GM23338 (cell line): Measurements from ENCODE around the gene BCL11B. TPM values are rescaled to one million over a fixed set of nuclear protein-coding genes. Genes with fewer than 3 reads are reported as not detected.
A peak's percentile ranks its signal among the peaks of the same experiment; 100 is the strongest.

Source experiments
- ATAC-seq: fragments of 200-7000 bp; cut with Tn5 transposase; 3 replicates; pipeline ENCODE4 v1.9.1; 2020
- DNase-seq: peaks from one replicate; pipeline ENCODE4 v3.0.0-alpha.2; 2015; ENCODE audit warnings: low spot score
- H2AFZ ChIP-seq: fragments of 200-600 bp; sonication (generic); 2 replicates; pipeline ENCODE4 v1.8.0; 2016; ENCODE audit warnings: antibody characterized with exemption, mild to moderate bottlenecking, moderate library complexity
- H3F3A ChIP-seq: fragments of 200-600 bp; sonication (generic); replicated peaks from 2 replicates; pipeline ENCODE4 v1.8.0; 2017; ENCODE audit warnings: antibody characterized with exemption, mixed run types, low read depth
- H3K27ac ChIP-seq: fragments of 200-600 bp; sonication (generic); 2 replicates; pipeline ENCODE4 v1.6.1; 2016; ENCODE audit warnings: low read depth
- H3K27me3 ChIP-seq: fragments of 200-600 bp; sonication (generic); 2 replicates; pipeline ENCODE4 v1.8.0; 2016; ENCODE audit warnings: mild to moderate bottlenecking, mixed run types, moderate library complexity; ENCODE audit not compliant: insufficient read depth
- H3K36me3 ChIP-seq: fragments of 200-600 bp; sonication (generic); 2 replicates; pipeline ENCODE4 v1.8.0; 2016; ENCODE audit warnings: mild to moderate bottlenecking; ENCODE audit not compliant: insufficient read depth
- H3K4me1 ChIP-seq: fragments of 200-600 bp; sonication (generic); 2 replicates; pipeline ENCODE4 v1.8.0; 2016; ENCODE audit warnings: mild to moderate bottlenecking, moderate library complexity; ENCODE audit not compliant: insufficient read depth
- H3K4me2 ChIP-seq: fragments of 200-600 bp; sonication (generic); 2 replicates; pipeline ENCODE4 v1.7.1; 2017; ENCODE audit warnings: mixed run types
- H3K4me3 ChIP-seq: fragments of 200-600 bp; sonication (generic); 2 replicates; pipeline ENCODE4 v1.6.1; 2016; ENCODE audit warnings: mixed run types
- H3K79me2 ChIP-seq: fragments of 200-600 bp; sonication (generic); replicated peaks from 2 replicates; pipeline ENCODE4 v1.8.0; 2017; ENCODE audit warnings: mild to moderate bottlenecking; ENCODE audit not compliant: insufficient read depth
- H3K9me2 ChIP-seq: fragments of 200-600 bp; sonication (generic); 2 replicates; pipeline ENCODE4 v1.8.0; 2017; ENCODE audit not compliant: insufficient read depth
- H4K20me1 ChIP-seq: fragments of 200-600 bp; sonication (generic); replicated peaks from 2 replicates; pipeline ENCODE4 v1.8.0; 2017; ENCODE audit warnings: mild to moderate bottlenecking; ENCODE audit not compliant: insufficient read depth
- H3K27ac Mint-ChIP-seq: 2 replicates; pipeline ENCODE4 v1.8.0; 2020; ENCODE audit warnings: inconsistent platforms, mild to moderate bottlenecking, moderate library complexity, mixed read lengths
- H3K27me3 Mint-ChIP-seq: 3 replicates; pipeline ENCODE4 v1.8.0; 2022; ENCODE audit warnings: low read depth, mild to moderate bottlenecking, moderate library complexity, mixed read lengths, inconsistent platforms; ENCODE audit not compliant: insufficient read depth, poor library complexity
- H3K36me3 Mint-ChIP-seq: 3 replicates; pipeline ENCODE4 v1.8.0; 2021; ENCODE audit warnings: low read depth, mild to moderate bottlenecking, inconsistent platforms, moderate library complexity, mixed read lengths
- H3K4me1 Mint-ChIP-seq: 3 replicates; pipeline ENCODE4 v1.8.0; 2020; ENCODE audit warnings: mild to moderate bottlenecking, inconsistent platforms, mixed read lengths
- H3K4me3 Mint-ChIP-seq: 3 replicates; pipeline ENCODE4 v1.8.0; 2021; ENCODE audit warnings: moderate library complexity, mild to moderate bottlenecking, inconsistent platforms, mixed read lengths
- H3K9me3 Mint-ChIP-seq: 3 replicates; pipeline ENCODE4 v1.8.0; 2020; ENCODE audit warnings: moderate library complexity, mild to moderate bottlenecking, inconsistent platforms, mixed read lengths
- ZNF462 ChIP-seq: fragments of 250-450 bp; sonication (Bioruptor Pico); IDR thresholded peaks from 2 replicates; pipeline ENCODE4 v1.5.0; 2020; ENCODE audit warnings: mild to moderate bottlenecking, moderate library complexity
- polyA plus RNA-seq: library from polyadenylated mRNA; unstranded; fragments of >200 nt; fragmentation: Nextera tagmentation; extraction: Ambion mirVana; gene quantifications from 2 replicates; pipeline ENCODE4 v1.2.1, GENCODE V29; 2016
- total RNA-seq: library from RNA; depleted of rRNA; stranded (reverse); fragments of >200 nt; shearing (Covaris generic); gene quantifications from 2 replicates; pipeline ENCODE4 v1.2.3, GENCODE V29; 2014
- TF ChIP-seq, protein P1 (sequence below), 2 experiments: fragments of 200-600 bp in 1 of 2; sonication (generic) in 1 of 2; conservative IDR thresholded peaks; 2 replicates each; pipeline versions ENCODE4 v1.5.1 to v1.6.1; 2016 to 2017; ENCODE audit warnings: antibody characterized with exemption in 2 of 2, low read depth in 2 of 2, mild to moderate bottlenecking in 2 of 2, moderate library complexity in 1 of 2
- TF ChIP-seq, protein P2 (sequence below): IDR thresholded peaks from one replicate; pipeline ENCODE4 v1.6.1; 2018; ENCODE audit warnings: antibody characterized with exemption; ENCODE audit not compliant: unreplicated experiment

Gene BCL11B
- total and polyA plus RNA-seq, 2 experiments from 2014 or later, result 2.4 to 6.7 TPM

DNA sequence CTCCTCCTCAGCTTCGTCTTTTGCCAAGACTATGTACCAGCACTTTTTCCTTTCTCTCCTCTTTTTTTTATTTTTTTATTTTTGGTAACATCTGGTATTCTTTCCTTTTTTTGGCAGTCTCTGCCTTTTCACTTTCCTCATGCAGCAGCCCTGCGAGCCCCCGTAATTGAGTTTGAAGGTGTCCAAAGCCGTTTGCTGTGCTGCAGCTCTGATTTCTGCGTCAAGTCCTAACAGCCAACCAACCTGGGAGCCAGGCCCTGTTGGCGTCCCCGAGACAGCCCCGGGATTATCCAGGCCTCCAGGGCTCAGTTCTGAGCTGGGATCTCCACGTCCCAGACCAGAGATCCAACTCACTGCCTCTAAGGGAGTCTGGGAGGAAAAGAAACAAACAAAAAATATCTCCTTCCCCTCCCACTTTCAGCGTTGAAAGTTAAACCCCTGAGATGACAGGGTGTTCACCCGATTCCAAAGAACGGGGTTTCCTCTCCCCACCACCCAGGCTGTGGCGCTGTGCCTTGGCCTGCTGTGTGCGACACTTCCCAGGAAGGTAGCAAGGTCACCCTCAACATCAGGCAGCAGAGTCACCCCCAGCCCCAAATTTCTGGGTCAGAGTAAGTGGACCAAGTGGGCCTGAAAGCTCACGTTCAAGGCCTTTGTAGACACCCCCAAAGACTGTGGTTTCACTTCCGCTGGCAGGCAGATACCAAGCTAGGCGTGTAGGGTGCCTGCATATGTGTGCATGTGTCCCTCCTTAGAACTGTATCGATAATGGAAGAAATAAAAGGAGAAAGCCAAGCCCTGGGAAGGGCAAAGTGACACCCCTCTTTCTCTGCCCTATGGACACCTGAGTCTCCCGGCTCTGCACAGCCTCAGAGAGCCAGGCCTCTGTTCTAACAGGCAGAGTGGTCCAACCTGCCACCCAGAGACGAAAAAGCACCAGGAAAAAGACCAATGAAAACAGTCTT is 11.1 kb downstream of the BCL11B start:
- peaks cover 97% of the 10 kb centered on the region for H3K79me2 ChIP-seq
- no peaks in the 10 kb centered on the region for H3K9me2 ChIP-seq
- peak overlapping the region; percentile 27; the same call in 1 of the 3 replicates for H3K4me3 Mint-ChIP-seq
- H3K36me3 Mint-ChIP-seq, result peaks cover 5% of the 10 kb centered on the region; the same call in 1 of the 3 replicates
- DNase-seq (no peak), ATAC-seq (peak; percentile 18)
- H4K20me1 ChIP-seq, result 0 out of 2 replicates have a peak, but pooled peaks cover 8% of the 10 kb centered on the region
- no peak overlapping the region for H3K4me3 ChIP-seq
- no peaks in the 10 kb centered on the region for H3K9me3 Mint-ChIP-seq
- H3K27ac ChIP-seq, result peak overlapping the region; percentile 62
- H3K4me1 ChIP-seq, result peaks cover 84% of the 10 kb centered on the region
- TF ChIP-seq, protein P1, sequence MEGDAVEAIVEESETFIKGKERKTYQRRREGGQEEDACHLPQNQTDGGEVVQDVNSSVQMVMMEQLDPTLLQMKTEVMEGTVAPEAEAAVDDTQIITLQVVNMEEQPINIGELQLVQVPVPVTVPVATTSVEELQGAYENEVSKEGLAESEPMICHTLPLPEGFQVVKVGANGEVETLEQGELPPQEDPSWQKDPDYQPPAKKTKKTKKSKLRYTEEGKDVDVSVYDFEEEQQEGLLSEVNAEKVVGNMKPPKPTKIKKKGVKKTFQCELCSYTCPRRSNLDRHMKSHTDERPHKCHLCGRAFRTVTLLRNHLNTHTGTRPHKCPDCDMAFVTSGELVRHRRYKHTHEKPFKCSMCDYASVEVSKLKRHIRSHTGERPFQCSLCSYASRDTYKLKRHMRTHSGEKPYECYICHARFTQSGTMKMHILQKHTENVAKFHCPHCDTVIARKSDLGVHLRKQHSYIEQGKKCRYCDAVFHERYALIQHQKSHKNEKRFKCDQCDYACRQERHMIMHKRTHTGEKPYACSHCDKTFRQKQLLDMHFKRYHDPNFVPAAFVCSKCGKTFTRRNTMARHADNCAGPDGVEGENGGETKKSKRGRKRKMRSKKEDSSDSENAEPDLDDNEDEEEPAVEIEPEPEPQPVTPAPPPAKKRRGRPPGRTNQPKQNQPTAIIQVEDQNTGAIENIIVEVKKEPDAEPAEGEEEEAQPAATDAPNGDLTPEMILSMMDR (conservative IDR thresholded peaks at IDR 0.05; ENCODE audit: low read depth in 2 of 2), result peak in 1 of 2 experiments; percentile 26; a peak in 1 of 4 replicates
- no peak for TF ChIP-seq ZNF462 (CRISPR knock-in tag)
- TF ChIP-seq, protein P2, sequence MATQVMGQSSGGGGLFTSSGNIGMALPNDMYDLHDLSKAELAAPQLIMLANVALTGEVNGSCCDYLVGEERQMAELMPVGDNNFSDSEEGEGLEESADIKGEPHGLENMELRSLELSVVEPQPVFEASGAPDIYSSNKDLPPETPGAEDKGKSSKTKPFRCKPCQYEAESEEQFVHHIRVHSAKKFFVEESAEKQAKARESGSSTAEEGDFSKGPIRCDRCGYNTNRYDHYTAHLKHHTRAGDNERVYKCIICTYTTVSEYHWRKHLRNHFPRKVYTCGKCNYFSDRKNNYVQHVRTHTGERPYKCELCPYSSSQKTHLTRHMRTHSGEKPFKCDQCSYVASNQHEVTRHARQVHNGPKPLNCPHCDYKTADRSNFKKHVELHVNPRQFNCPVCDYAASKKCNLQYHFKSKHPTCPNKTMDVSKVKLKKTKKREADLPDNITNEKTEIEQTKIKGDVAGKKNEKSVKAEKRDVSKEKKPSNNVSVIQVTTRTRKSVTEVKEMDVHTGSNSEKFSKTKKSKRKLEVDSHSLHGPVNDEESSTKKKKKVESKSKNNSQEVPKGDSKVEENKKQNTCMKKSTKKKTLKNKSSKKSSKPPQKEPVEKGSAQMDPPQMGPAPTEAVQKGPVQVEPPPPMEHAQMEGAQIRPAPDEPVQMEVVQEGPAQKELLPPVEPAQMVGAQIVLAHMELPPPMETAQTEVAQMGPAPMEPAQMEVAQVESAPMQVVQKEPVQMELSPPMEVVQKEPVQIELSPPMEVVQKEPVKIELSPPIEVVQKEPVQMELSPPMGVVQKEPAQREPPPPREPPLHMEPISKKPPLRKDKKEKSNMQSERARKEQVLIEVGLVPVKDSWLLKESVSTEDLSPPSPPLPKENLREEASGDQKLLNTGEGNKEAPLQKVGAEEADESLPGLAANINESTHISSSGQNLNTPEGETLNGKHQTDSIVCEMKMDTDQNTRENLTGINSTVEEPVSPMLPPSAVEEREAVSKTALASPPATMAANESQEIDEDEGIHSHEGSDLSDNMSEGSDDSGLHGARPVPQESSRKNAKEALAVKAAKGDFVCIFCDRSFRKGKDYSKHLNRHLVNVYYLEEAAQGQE, result no peak
- peaks cover 4% of the 10 kb centered on the region; the same call in 1 of the 2 replicates for H3F3A ChIP-seq
- peaks cover 5% of the 10 kb centered on the region for H3K27me3 Mint-ChIP-seq
- H2AFZ ChIP-seq, result no peak overlapping the region
- peaks cover 82% of the 10 kb centered on the region for H3K4me1 Mint-ChIP-seq
- no peaks in the 10 kb centered on the region for H3K27me3 ChIP-seq
- H3K4me2 ChIP-seq, result peak overlapping the region; percentile 73
- no peaks in the 10 kb centered on the region for H3K36me3 ChIP-seq
- peak overlapping the region; percentile 86 for H3K27ac Mint-ChIP-seq
